NT2/D1 (cell line): Measurements from ENCODE around the gene NRXN3.

ENCODE experiments used
- DNase-seq: peaks from one replicate; pipeline ENCODE4 v3.0.0-alpha.2; 2011; ENCODE audit warnings: low read depth, low spot score
- H3K27me3 ChIP-seq: 2 replicates; pipeline ENCODE4 v1.6.0; 2011; ENCODE audit warnings: mild to moderate bottlenecking; ENCODE audit not compliant: insufficient read length, insufficient read depth
- H3K36me3 ChIP-seq: 2 replicates; pipeline ENCODE4 v1.6.1; 2011; ENCODE audit warnings: mild to moderate bottlenecking, low read length, mixed read lengths; ENCODE audit not compliant: insufficient read depth, insufficient read length
- H3K4me1 ChIP-seq: 2 replicates; pipeline ENCODE4 v1.5.1; 2011; ENCODE audit not compliant: insufficient read depth, insufficient read length
- H3K4me3 ChIP-seq: 2 replicates; pipeline ENCODE4 v1.5.1; 2011; ENCODE audit warnings: low read depth; ENCODE audit not compliant: insufficient read length
- H3K9ac ChIP-seq: 2 replicates; pipeline ENCODE4 v1.6.0; 2011; ENCODE audit warnings: low read depth; ENCODE audit not compliant: insufficient read length
- H3K9me3 ChIP-seq: 2 replicates; pipeline ENCODE4 v1.5.1; 2011; ENCODE audit warnings: mild to moderate bottlenecking, low read length; ENCODE audit not compliant: insufficient read depth
- SUZ12 ChIP-seq: IDR thresholded peaks from 2 replicates; pipeline ENCODE4 v1.6.1; 2011; ENCODE audit not compliant: insufficient read length, insufficient read depth; ENCODE audit errors: extremely low read depth
- YY1 ChIP-seq: IDR thresholded peaks from 2 replicates; pipeline ENCODE4 v1.6.1; 2011; ENCODE audit not compliant: insufficient read length, insufficient read depth
- ZNF274 ChIP-seq: IDR thresholded peaks from 2 replicates; pipeline ENCODE4 v1.6.1; 2011; ENCODE audit warnings: mild to moderate bottlenecking, low read depth, low read length

Gene NRXN3

GRCh38 chr14:79629411-79630287, 1459.5 kb downstream of the NRXN3 start:
- no peak for DNase-seq
- Histone ChIP-seq H3K27me3 (no peaks in the 10 kb centered on the region), H3K9ac (no peak overlapping the region), H3K4me3 (no peak overlapping the region), H3K4me1 (no peaks in the 10 kb centered on the region), H3K9me3 (peaks cover 8% of the 10 kb centered on the region; the same call in 1 of the 2 replicates), H3K36me3 (no peaks in the 10 kb centered on the region)
- TF ChIP-seq YY1 (no peak), ZNF274 (no peak), SUZ12 (no peak)

DNA sequence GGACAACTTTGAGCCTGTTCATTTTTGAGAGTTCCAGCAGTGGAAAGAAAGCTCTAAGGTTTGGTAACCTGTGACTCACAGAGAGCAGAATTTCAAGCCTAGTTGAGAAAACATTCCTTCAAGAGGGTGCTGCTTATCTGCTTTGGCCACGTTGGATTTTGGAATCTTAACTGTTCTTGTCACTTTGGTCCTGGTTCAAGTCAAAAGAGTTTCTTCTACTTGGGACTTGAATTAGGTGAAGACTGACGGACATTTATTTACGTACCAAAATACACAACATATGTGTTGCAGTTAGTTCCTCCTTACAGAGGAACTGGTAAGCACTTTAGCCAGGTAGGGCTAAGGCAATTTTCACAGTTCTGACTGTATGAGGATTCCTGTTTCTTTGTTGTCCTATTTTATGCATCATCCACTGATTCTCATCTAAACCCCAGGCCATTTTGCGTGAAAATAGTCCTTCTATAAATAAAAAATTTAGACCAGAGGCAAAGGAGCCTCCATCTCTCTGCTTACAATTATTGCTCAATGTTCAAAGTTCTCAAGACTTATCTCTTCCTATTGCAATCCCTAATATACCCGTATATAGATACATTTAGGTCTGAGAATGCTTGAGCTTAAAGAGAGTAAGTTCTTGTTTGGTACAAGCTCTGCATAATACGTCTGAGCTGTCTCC, 1460.3 kb downstream of the NRXN3 start:
- Histone ChIP-seq H3K36me3 (no peaks in the 10 kb centered on the region), H3K9ac (no peak overlapping the region), H3K4me3 (no peak overlapping the region), H3K4me1 (no peaks in the 10 kb centered on the region), H3K27me3 (no peaks in the 10 kb centered on the region), H3K9me3 (peaks cover 8% of the 10 kb centered on the region; the same call in 1 of the 2 replicates)
- no peak for TF ChIP-seq SUZ12
- no peak for TF ChIP-seq ZNF274
- TF ChIP-seq YY1, result no peak
- DNase-seq, result no peak

GRCh38 chr14:79631276-79631675, 1461.1 kb downstream of the NRXN3 start:
- no peak for DNase-seq
- Histone ChIP-seq H3K27me3 (no peaks in the 10 kb centered on the region), H3K36me3 (no peaks in the 10 kb centered on the region), H3K9ac (no peak overlapping the region), H3K4me1 (no peaks in the 10 kb centered on the region), H3K9me3 (peaks cover 8% of the 10 kb centered on the region; the same call in 1 of the 2 replicates), H3K4me3 (no peak overlapping the region)
- TF ChIP-seq SUZ12 (no peak), YY1 (no peak), ZNF274 (no peak)

- TF ChIP-seq SUZ12 (no peak), YY1 (no peak), ZNF274 (no peak)
- Histone ChIP-seq H3K4me1 (no peaks in the 10 kb centered on the region), H3K9me3 (no peaks in the 10 kb centered on the region), H3K27me3 (no peaks in the 10 kb centered on the region), H3K9ac (no peak overlapping the region), H3K36me3 (no peaks in the 10 kb centered on the region), H3K4me3 (no peak overlapping the region)
- no peak for DNase-seq
These were observed 1468.6 kb downstream of the NRXN3 start for GRCh38 chr14:79638672-79639266.

DNA sequence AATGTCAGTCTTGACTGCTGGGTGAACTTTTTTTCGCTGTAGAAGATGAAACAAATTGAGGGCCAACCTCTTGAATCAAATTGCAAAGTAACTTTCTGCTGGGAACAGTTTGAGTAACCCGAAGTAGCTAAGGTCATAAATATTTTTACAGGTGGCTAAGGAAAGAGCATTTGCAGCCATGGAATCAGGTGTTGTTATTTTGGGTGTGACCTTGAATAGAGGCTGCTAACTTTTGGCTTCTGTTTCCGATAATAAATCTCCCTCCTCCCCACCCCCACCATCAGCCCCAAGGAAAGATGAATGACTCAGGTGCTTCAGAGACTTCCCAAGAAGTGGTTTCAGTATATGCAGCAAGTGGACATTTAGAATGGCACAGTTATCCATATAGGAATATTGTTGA, 1469.4 kb downstream of the NRXN3 start:
- Histone ChIP-seq H3K4me1 (no peaks in the 10 kb centered on the region), H3K4me3 (no peak overlapping the region), H3K9me3 (no peaks in the 10 kb centered on the region), H3K27me3 (no peaks in the 10 kb centered on the region), H3K36me3 (no peaks in the 10 kb centered on the region), H3K9ac (no peak overlapping the region)
- no peak for TF ChIP-seq YY1
- no peak for TF ChIP-seq ZNF274
- no peak for TF ChIP-seq SUZ12
- no peak for DNase-seq

DNA sequence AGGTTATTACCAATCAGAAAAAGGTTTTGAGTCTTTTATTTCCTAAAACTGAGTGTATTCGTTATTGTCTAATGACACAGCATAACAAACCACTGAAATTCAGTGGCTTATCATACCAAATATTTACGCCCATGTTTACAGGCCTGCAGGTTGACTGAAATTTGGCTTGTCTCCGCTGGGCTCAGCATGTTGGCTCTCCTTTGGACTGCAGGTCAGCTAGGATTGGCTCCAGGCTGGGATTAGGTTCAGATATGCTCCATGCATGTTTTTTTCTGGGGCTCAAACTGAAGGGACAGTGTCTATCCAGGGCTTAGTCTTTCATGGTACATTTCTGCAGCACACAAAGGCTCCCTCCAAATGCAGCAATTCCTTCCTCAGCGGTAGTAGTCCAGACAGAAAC, 1471.2 kb downstream of the NRXN3 start:
- no peak overlapping the region for H3K4me3 ChIP-seq
- no peaks in the 10 kb centered on the region for H3K27me3 ChIP-seq
- no peak overlapping the region for H3K9ac ChIP-seq
- no peak for TF ChIP-seq YY1
- H3K36me3 ChIP-seq, result no peaks in the 10 kb centered on the region
- DNase-seq, result no peak
- no peaks in the 10 kb centered on the region for H3K9me3 ChIP-seq
- H3K4me1 ChIP-seq, result no peaks in the 10 kb centered on the region

- Histone ChIP-seq H3K4me1 (no peaks in the 10 kb centered on the region), H3K27me3 (no peaks in the 10 kb centered on the region), H3K4me3 (no peak overlapping the region), H3K9me3 (no peaks in the 10 kb centered on the region), H3K36me3 (no peaks in the 10 kb centered on the region), H3K9ac (no peak overlapping the region)
- DNase-seq, result no peak
- TF ChIP-seq SUZ12 (no peak), YY1 (no peak), ZNF274 (no peak)
These were observed 1473.0 kb downstream of the NRXN3 start for GRCh38 chr14:79643132-79643531.
